Lower lobe of right lung (tissue), 2 donors: ENCODE data around the gene ARHGAP22. TPM values are rescaled to one million over a fixed set of nuclear protein-coding genes. Genes with fewer than 3 reads are reported as not detected.
A peak's percentile ranks its signal among the peaks of the same experiment; 100 is the strongest.

Experiments
- ATAC-seq, 2 donors: fragments of 200-7000 bp; cut with Tn5 transposase; one replicate each; pipeline ENCODE4 v1.9.1; 2020 to 2022; ENCODE audit warnings: mild to moderate bottlenecking in 2 of 2, moderate library complexity in 2 of 2
- DNase-seq: peaks from one replicate; pipeline ENCODE4 v3.0.0-alpha.2; 2020
- H3K27ac ChIP-seq: fragments of 200-600 bp; one replicate; pipeline ENCODE4 v1.8.0; 2022
- H3K27me3 ChIP-seq: fragments of 200-600 bp; one replicate; pipeline ENCODE4 v1.8.0; 2022; ENCODE audit warnings: low read depth
- H3K36me3 ChIP-seq: fragments of 200-600 bp; one replicate; pipeline ENCODE4 v1.8.0; 2022; ENCODE audit warnings: mild to moderate bottlenecking
- H3K4me1 ChIP-seq: fragments of 200-600 bp; one replicate; pipeline ENCODE4 v1.8.0; 2022
- H3K4me3 ChIP-seq: fragments of 200-600 bp; one replicate; pipeline ENCODE4 v1.8.0; 2022; ENCODE audit warnings: mild to moderate bottlenecking
- H3K9me3 ChIP-seq: fragments of 200-600 bp; one replicate; pipeline ENCODE4 v1.8.0; 2022
- CTCF ChIP-seq: fragments of 200-600 bp; IDR thresholded peaks from one replicate; pipeline ENCODE4 v1.8.0; 2022; ENCODE audit warnings: antibody characterized with exemption, mild to moderate bottlenecking
- intact Hi-C: fragments of 100-400 bp; cut with DNase I; formaldehyde crosslinking; loops from one replicate; pipeline ENCODE4 v1.11.0; 2022
- total RNA-seq: library from RNA; stranded (reverse); fragmentation: NEBNext Ultra II Directional; extraction: Animal tissue kit (Norgen Biotek cat#: 25700); gene quantifications from one replicate; pipeline ENCODE4 v1.2.1, GENCODE V29; 2021
- donor health status: DM: no; HTN: yes; CAD: no; lungs with severe emphysema.

Gene ARHGAP22
- total RNA-seq, 1 donor from 2014 or later, result 9.6 TPM

DNA sequence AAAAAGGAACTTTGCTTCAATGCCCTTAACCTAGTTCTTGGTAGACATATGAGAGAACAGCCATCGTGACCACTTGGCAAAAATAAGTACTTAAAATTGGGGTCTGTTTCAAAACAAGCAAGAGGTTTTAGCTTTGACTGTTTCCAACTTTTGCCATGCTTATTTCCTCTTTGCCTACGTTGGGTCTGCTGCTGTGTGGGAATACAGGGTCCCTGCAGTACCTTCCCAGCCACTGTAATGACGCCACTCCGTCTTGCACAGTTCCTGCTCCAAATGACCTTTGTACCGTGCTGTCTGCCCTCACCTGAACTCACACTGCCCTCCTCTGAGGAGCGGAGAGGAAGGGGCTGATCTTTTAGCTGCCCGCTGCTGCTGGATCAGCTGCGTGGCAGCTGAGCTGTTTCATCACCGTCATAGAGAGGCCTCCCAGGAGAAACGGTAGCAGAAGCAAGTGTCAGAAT lies 165.3 kb downstream of the ARHGAP22 start:
- H3K4me1 ChIP-seq, result no peaks in the 10 kb centered on the region
- ATAC-seq (peak; percentile 65 to 72), DNase-seq (peak; percentile 57)
- no peaks in the 10 kb centered on the region for H3K27me3 ChIP-seq
- no peaks in the 10 kb centered on the region for H3K9me3 ChIP-seq
- peaks cover 24% of the 10 kb centered on the region for H3K36me3 ChIP-seq
- H3K27ac ChIP-seq, result no peak overlapping the region
- TF ChIP-seq CTCF, result no peak
- no peak overlapping the region for H3K4me3 ChIP-seq
- intact Hi-C loops, result no loop called here

- H3K4me1 ChIP-seq, result no peaks in the 10 kb centered on the region
- intact Hi-C loops, result no loop called here
- DNase-seq (no peak), ATAC-seq (no peak)
- H3K27me3 ChIP-seq, result no peaks in the 10 kb centered on the region
- no peak overlapping the region for H3K4me3 ChIP-seq
- TF ChIP-seq CTCF, result no peak
- peaks cover 28% of the 10 kb centered on the region for H3K36me3 ChIP-seq
- no peaks in the 10 kb centered on the region for H3K9me3 ChIP-seq
- H3K27ac ChIP-seq, result no peak overlapping the region
These were observed 165.8 kb downstream of the ARHGAP22 start for GRCh38 chr10:48439031-48439430.

DNA sequence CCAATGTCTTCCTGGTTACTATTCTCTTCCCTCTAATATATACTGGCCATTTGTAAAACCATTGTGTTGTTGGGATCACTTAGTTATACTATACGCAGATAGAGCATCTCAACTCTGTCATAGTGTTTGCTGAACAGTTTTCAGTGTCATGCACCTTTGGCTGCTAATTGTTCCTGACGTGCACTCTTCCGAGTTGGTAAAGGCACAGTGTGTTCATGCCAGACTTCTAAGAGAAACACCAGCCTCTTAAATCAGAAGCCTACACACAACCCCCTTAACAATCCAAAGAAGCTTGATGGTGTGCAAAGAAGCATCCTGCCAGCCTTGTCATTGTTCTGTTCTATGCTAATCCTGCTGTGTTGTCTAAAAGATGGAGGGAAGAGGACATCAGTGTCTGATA lies 167.3 kb downstream of the ARHGAP22 start:
- H3K9me3 ChIP-seq, result no peaks in the 10 kb centered on the region
- DNase-seq (no peak), ATAC-seq (no peak)
- H3K27me3 ChIP-seq, result no peaks in the 10 kb centered on the region
- H3K4me1 ChIP-seq, result no peaks in the 10 kb centered on the region
- H3K27ac ChIP-seq, result no peak overlapping the region
- H3K36me3 ChIP-seq, result peaks cover 28% of the 10 kb centered on the region
- H3K4me3 ChIP-seq, result no peak overlapping the region
- intact Hi-C loops, result no loop called here
- TF ChIP-seq CTCF, result no peak

GRCh38 chr10:48431871-48432270 lies 173.0 kb downstream of the ARHGAP22 start:
- Histone ChIP-seq H3K27ac (no peak overlapping the region), H3K4me3 (no peak overlapping the region), H3K4me1 (no peaks in the 10 kb centered on the region), H3K27me3 (no peaks in the 10 kb centered on the region), H3K36me3 (peaks cover 41% of the 10 kb centered on the region), H3K9me3 (no peaks in the 10 kb centered on the region)
- no peak for TF ChIP-seq CTCF
- DNase-seq (no peak), ATAC-seq (no peak)
- intact Hi-C loops, result no loop called here

- no peak overlapping the region for H3K27ac ChIP-seq
- H3K4me1 ChIP-seq, result no peaks in the 10 kb centered on the region
- peaks cover 35% of the 10 kb centered on the region for H3K36me3 ChIP-seq
- intact Hi-C loops, result no loop called here
- H3K9me3 ChIP-seq, result no peaks in the 10 kb centered on the region
- H3K27me3 ChIP-seq, result no peaks in the 10 kb centered on the region
- DNase-seq, result no peak
- no peak for TF ChIP-seq CTCF
- ATAC-seq, result no peak
- H3K4me3 ChIP-seq, result no peak overlapping the region
These were observed 174.4 kb downstream of the ARHGAP22 start for GRCh38 chr10:48430402-48430993.
